Rectal smooth muscle tissue (tissue), 1 donor: ENCODE measurements around the gene HDAC4.
"Not testable (repeated sequence)": the region's sequence is repeated elsewhere in the genome, so short reads cannot be mapped to it uniquely, and the experiment has no call there.

ENCODE experiments used
- H3K27ac ChIP-seq: one replicate; pipeline ENCODE4 v1.7.0; 2013; ENCODE audit warnings: low read depth, low read length, inconsistent platforms
- H3K27me3 ChIP-seq: one replicate; pipeline ENCODE4 v1.7.0; 2013; ENCODE audit warnings: low read length; ENCODE audit not compliant: control insufficient read depth, insufficient read depth
- H3K36me3 ChIP-seq: one replicate; pipeline ENCODE4 v1.7.0; 2013; ENCODE audit warnings: low read length; ENCODE audit not compliant: control insufficient read depth, insufficient read depth
- H3K4me1 ChIP-seq: one replicate; pipeline ENCODE4 v1.7.0; 2013; ENCODE audit warnings: low read length; ENCODE audit not compliant: control insufficient read depth, insufficient read depth
- H3K4me3 ChIP-seq: one replicate; pipeline ENCODE4 v1.7.0; 2013; ENCODE audit warnings: low read length
- H3K9ac ChIP-seq: one replicate; pipeline ENCODE4 v1.7.0; 2013; ENCODE audit warnings: low read length

HDAC4 gene

GRCh38 chr2:239286901-239287300, 113.9 kb downstream of the HDAC4 start:
- Histone ChIP-seq H3K27ac (peak overlapping the region; percentile 32), H3K27me3 (no peaks in the 10 kb centered on the region), H3K36me3 (no peaks in the 10 kb centered on the region), H3K9ac (no peak overlapping the region), H3K4me1 (peaks cover 57% of the 10 kb centered on the region), H3K4me3 (no peak overlapping the region)

- Histone ChIP-seq H3K27ac (no peak overlapping the region), H3K9ac (no peak overlapping the region), H3K36me3 (no peaks in the 10 kb centered on the region), H3K27me3 (no peaks in the 10 kb centered on the region), H3K4me3 (peak overlapping the region; percentile 19), H3K4me1 (peaks cover 49% of the 10 kb centered on the region)
These were observed 114.9 kb downstream of the HDAC4 start for GRCh38 chr2:239285932-239286230.

GRCh38 chr2:239285071-239285931, 115.5 kb downstream of the HDAC4 start:
- no peaks in the 10 kb centered on the region for H3K36me3 ChIP-seq
- H3K4me3 ChIP-seq = peak overlapping the region; percentile 58
- peaks cover 43% of the 10 kb centered on the region for H3K4me1 ChIP-seq
- peak overlapping the region; percentile 10 for H3K27ac ChIP-seq
- no peak overlapping the region for H3K9ac ChIP-seq
- no peaks in the 10 kb centered on the region for H3K27me3 ChIP-seq

DNA sequence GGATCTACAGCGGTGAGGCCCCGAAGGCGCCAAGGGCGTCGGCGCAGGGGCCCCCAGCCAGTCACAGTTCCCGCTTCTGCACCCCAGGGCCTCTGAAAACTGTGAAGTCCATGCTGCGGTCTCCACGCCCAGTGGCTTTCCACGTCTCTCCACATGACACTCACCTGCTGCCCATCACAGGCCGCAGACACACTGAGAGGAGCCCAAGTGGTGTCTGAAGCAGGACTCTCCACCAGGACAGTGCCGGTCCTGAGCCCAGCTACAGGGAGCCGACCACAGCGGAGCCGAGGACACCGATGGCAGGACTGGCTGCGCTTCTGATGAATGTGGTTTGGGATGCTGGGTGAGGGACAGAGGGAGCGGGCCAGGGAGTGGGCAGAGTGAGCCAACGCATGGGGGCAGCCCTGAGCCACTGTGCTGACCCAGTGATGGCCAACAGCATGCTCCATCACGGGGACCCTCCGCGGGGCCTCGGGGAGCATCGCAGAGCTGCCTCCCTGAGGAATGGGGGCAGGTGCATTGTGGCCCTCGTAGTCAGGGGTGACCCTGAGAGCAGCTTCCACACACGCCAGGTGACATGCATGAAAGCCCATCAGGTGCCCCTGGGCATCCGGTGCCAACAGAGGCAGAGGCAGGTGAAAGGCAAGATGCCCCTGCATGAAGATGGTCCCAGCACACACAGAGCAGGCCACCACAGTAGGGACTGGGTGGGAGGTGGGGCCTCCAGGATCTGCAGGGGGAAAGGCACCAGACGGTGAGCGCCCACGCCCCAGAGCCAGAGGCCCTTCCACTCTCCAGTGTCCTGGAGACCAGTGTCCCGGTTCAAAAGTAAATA, 116.6 kb downstream of the HDAC4 start:
- Histone ChIP-seq H3K36me3 (no peaks in the 10 kb centered on the region), H3K9ac (no peak overlapping the region), H3K4me3 (no peak overlapping the region), H3K27ac (no peak overlapping the region), H3K4me1 (peaks cover 47% of the 10 kb centered on the region), H3K27me3 (no peaks in the 10 kb centered on the region)

DNA sequence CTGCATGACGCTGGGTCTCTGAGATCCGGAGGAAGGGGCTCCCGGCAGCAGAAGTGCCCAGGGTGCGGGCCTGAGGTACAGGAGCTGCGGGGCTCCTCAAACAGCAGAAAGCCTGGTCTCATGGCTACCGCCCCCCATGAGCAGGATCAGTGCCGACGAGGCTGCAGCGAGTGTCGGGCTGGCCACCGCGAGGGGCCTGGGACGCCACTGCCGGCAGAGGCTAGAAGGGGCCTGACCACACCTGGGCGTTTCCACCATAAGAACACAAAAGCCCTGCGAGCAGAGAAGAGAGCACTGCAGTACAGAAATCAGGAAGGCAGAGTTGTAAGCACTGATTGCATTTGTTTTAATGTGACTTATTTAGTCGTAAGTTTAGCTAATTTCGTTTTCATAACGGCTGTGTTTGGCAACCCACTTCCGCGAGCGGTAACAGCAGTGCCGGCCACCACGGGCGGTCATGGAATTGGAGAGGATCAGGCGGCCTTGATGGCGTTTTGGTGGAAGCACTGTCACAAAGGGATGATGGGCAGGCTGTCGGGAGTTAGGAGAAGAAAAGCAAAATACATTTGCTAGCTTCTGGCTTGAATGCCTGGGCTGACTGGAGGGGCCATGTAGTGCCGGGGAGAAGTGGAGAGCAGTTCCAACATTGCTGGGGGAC, 117.4 kb downstream of the HDAC4 start:
- H3K36me3 ChIP-seq = no peaks in the 10 kb centered on the region
- peak overlapping the region; percentile 12 for H3K27ac ChIP-seq
- peaks cover 51% of the 10 kb centered on the region for H3K4me1 ChIP-seq

DNA sequence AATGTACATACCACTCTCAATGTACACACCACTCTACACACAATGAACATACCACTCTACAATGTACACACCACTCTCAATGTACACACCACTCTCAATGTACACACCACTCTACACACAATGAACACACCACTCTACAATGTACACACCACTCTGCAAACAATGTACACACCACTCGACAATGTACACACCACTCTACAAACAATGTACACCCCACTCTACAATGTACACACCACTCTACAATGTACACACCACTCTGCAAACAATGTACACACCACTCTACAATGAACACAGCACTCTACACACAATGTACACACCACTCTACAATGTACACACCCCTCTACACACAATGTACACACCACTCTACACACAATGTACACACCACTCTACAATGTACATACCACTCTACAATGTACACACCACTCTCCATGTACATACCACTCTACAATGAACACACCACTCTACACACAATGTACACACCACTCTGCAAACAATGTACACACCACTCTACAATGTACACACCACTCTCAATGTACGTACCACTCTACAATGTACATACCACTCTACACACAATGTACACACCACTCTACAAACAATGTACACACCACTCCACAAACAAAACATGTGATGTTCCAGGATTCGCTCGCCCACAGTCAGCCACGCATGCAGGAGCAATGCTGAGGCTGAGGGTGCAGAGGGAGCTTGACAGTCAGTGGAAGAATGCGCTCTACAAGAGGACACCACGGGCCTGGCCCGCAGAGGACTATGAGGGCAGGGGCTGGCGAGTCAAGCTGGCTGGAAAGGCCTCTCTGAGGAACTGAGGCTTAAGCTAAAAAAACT, 118.2 kb downstream of the HDAC4 start:
- Histone ChIP-seq H3K27ac (peak overlapping the region; percentile 12), H3K27me3 (no peaks in the 10 kb centered on the region), H3K9ac (no peak overlapping the region), H3K36me3 (no peaks in the 10 kb centered on the region), H3K4me1 (peaks cover 47% of the 10 kb centered on the region), H3K4me3 (no peak overlapping the region)

More for the DNA sequence above, 117.4 kb downstream of the HDAC4 start:
- Histone ChIP-seq H3K4me3 (no peak overlapping the region), H3K9ac (no peak overlapping the region), H3K27me3 (no peaks in the 10 kb centered on the region)

GRCh38 chr2:239280296-239281017, 120.4 kb downstream of the HDAC4 start:
- H3K27ac ChIP-seq = peak overlapping the region; percentile 46
- not testable (repeated sequence) for H3K9ac ChIP-seq

GRCh38 chr2:239279508-239280295, 121.1 kb downstream of the HDAC4 start:
- no peak overlapping the region for H3K4me3 ChIP-seq
- H3K27ac ChIP-seq = peak overlapping the region; percentile 46
- H3K4me1 ChIP-seq = peaks cover 52% of the 10 kb centered on the region

More at GRCh38 chr2:239280296-239281017, 120.4 kb downstream of the HDAC4 start:
- peaks cover 50% of the 10 kb centered on the region for H3K4me1 ChIP-seq
- not testable (repeated sequence) for H3K27me3 ChIP-seq, H3K4me3 ChIP-seq, H3K36me3 ChIP-seq

DNA sequence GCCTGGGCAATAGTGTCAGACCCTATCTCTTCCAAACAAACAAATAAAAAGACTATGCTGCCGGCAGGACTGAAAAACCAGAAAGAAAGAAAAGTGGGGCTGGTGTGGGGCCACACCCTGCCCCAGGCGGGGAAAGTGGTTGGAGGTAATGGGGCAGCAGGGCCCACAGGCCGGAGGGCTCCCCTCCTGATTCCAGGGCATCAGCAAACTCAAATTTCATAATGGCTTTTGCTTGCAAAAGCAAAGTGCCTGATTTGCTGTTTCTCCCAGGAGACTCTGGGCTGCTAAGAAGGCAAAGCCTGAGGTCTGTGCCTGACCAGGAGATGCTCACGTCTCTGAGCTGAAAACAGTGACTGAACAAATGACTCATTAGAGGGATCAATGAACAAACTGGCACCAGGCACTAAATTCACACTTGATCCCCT, 121.9 kb downstream of the HDAC4 start:
- H3K27me3 ChIP-seq = no peaks in the 10 kb centered on the region
- peaks cover 59% of the 10 kb centered on the region for H3K4me1 ChIP-seq
- no peak overlapping the region for H3K4me3 ChIP-seq
- no peak overlapping the region for H3K9ac ChIP-seq
- no peaks in the 10 kb centered on the region for H3K36me3 ChIP-seq
- H3K27ac ChIP-seq = no peak overlapping the region

More at GRCh38 chr2:239279508-239280295, 121.1 kb downstream of the HDAC4 start:
- no peaks in the 10 kb centered on the region for H3K36me3 ChIP-seq
- H3K9ac ChIP-seq = no peak overlapping the region
- H3K27me3 ChIP-seq = no peaks in the 10 kb centered on the region

GRCh38 chr2:239278361-239278760, 122.5 kb downstream of the HDAC4 start:
- Histone ChIP-seq H3K9ac (no peak overlapping the region), H3K27me3 (no peaks in the 10 kb centered on the region), H3K27ac (no peak overlapping the region), H3K36me3 (no peaks in the 10 kb centered on the region), H3K4me3 (no peak overlapping the region), H3K4me1 (peaks cover 60% of the 10 kb centered on the region)
